Esophagus squamous epithelium (tissue), 4 donors: ENCODE results near the gene GPALPP1.

Experiments
- CTCF ChIP-seq, 6 experiments: fragments of 450-650 bp in 4 of 6; fragments of 200-600 bp in 2 of 6; sonication (generic) in 2 of 6; IDR thresholded peaks; one replicate each; pipeline ENCODE4 v1.5.1; 2016 to 2019; ENCODE audit warnings: antibody characterized with exemption in 6 of 6, mild to moderate bottlenecking in 4 of 6, moderate library complexity in 4 of 6
- POLR2A ChIP-seq, 4 donors: fragments of 450-650 bp; IDR thresholded peaks; one replicate each; pipeline ENCODE4 v1.6.1; 2017; ENCODE audit warnings: antibody characterized with exemption in 4 of 4, mild to moderate bottlenecking in 4 of 4, moderate library complexity in 3 of 4

GRCh38 chr13:45060062-45060461 lies 70.7 kb downstream of the GPALPP1 start:
- no peak for TF ChIP-seq CTCF (IDR thresholded peaks at IDR 0.05)
- no peak for TF ChIP-seq POLR2A (IDR thresholded peaks at IDR 0.05)
